ENCODE measurements around the gene SDR42E1. TPM values are rescaled to one million over a fixed set of nuclear protein-coding genes. Genes with fewer than 3 reads are reported as not detected.

Gene SDR42E1
- total and polyA plus RNA-seq, 2 of the 8 experiments (the other 6 are each of a cell fraction or from before 2014, with no cell fraction given) = 0.03 TPM; not detected in 1

DNA sequence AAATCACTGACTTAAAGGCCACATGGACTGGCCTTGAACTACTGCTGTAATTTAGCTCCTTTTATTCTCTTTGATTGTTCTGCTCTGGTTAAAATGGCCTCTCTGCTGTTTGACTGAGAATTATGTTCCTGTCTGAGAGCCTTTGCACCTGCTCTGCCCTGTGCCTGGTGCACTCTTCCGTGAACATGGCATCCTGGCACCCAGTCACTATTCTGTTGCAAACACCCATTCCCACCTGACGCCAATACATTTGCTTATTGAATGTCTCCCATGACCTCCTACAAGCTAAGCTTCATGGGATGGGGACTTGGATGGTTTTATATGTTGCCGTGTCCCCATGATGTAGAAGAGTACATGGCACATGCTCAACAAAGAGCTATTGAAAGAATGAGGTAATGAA lies 43.8 kb upstream of the SDR42E1 start (continued):
- TF ChIP-seq EZH2 (IDR thresholded peaks at IDR 0.05; ENCODE audit: low read depth, low read length, severe bottlenecking) (no peak), ATF2 (IDR thresholded peaks at IDR 0.05; ENCODE audit: low read length) (no peak), GABPA (IDR thresholded peaks at IDR 0.05; ENCODE audit: borderline replicate concordance, insufficient read depth, low read length) (no peak), KDM5A (IDR thresholded peaks at IDR 0.05; ENCODE audit: low read length) (no peak)

Measured in H1 (cell line).